Neural cell (in vitro differentiated cells): Measurements from ENCODE around the gene ZDHHC7.

Experiments used
- EP300 ChIP-seq: fragments of 450-650 bp; conservative IDR thresholded peaks from 2 replicates; pipeline ENCODE4 v1.6.1; 2014; ENCODE audit warnings: antibody characterized with exemption, mild to moderate bottlenecking, moderate library complexity; ENCODE audit not compliant: poor library complexity, severe bottlenecking
- EZH2 ChIP-seq: fragments of 200-600, 300-800 bp; shearing (Covaris generic), sonication (generic); IDR thresholded peaks from 2 replicates; pipeline ENCODE4 v1.6.1; 2014; ENCODE audit warnings: antibody characterized with exemption, low read length, borderline replicate concordance, mild to moderate bottlenecking; ENCODE audit not compliant: insufficient read depth, poor library complexity, severe bottlenecking
- MXI1 ChIP-seq: fragments of 450-650 bp; conservative IDR thresholded peaks from 2 replicates; pipeline ENCODE4 v1.6.1; 2014; ENCODE audit warnings: antibody characterized with exemption, mild to moderate bottlenecking; ENCODE audit not compliant: poor library complexity, severe bottlenecking
- POLR2AphosphoS5 ChIP-seq: IDR thresholded peaks from 2 replicates; pipeline ENCODE4 v1.6.1; 2012
- RAD21 ChIP-seq: fragments of 450-650 bp; conservative IDR thresholded peaks from 2 replicates; pipeline ENCODE4 v1.6.1; 2014; ENCODE audit warnings: antibody characterized with exemption, mild to moderate bottlenecking, moderate library complexity
- SMC3 ChIP-seq: fragments of 450-650 bp; conservative IDR thresholded peaks from 2 replicates; pipeline ENCODE4 v1.6.1; 2014; ENCODE audit warnings: antibody characterized with exemption, mild to moderate bottlenecking, moderate library complexity; ENCODE audit not compliant: poor library complexity
- TAF1 ChIP-seq: IDR thresholded peaks from 2 replicates; pipeline ENCODE4 v1.6.1; 2012; ENCODE audit warnings: low read depth
- TF ChIP-seq, protein P1 (sequence below): fragments of 450-650 bp; IDR thresholded peaks from 2 replicates; pipeline ENCODE4 v1.5.1; 2014; ENCODE audit warnings: antibody characterized with exemption, mild to moderate bottlenecking, moderate library complexity; ENCODE audit not compliant: poor library complexity, severe bottlenecking
- TF ChIP-seq, protein P2 (sequence below): IDR thresholded peaks from 2 replicates; pipeline ENCODE4 v1.6.1; 2012; ENCODE audit warnings: borderline replicate concordance

DNA sequence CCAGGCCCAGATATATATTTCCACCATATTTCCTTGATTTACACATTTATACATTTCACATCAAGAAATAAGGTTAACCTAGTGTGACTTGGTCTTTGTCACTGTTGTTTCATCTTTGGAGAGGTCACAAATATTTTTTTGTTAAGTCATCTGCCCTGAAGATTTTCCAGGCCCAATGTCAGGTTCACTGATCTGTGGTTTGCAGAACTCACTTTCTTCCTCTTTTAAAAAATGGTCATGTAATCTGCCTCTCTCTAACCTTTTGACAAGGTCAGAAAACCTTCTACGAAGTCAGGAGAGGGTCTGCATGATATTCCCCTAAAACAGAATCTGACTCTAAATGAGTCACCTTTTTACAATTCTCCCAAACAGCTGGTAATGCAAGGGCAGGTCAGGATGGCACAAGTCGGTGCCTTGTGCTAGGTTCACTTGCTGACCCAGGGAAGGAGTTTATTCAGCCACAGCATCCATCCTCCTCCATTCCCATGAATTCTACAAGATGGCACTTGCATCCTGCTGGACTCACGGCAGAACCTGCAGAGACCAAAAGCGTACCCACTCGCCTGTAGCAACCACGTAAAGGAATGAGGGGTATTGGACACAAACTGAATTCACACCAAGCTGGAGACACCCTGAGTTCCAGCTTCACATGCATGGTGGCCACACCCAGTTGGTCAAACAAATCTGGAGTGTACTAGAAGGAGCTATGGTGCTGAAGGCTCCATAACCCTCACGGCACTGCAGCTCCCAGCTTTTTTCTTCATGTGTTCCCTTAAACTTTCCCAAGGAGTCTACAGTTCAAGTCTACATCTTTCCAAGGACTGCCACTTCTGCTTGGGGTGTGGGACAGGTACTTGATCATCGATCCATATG lies 14.7 kb upstream of the ZDHHC7 start:
- TF ChIP-seq, protein P1, sequence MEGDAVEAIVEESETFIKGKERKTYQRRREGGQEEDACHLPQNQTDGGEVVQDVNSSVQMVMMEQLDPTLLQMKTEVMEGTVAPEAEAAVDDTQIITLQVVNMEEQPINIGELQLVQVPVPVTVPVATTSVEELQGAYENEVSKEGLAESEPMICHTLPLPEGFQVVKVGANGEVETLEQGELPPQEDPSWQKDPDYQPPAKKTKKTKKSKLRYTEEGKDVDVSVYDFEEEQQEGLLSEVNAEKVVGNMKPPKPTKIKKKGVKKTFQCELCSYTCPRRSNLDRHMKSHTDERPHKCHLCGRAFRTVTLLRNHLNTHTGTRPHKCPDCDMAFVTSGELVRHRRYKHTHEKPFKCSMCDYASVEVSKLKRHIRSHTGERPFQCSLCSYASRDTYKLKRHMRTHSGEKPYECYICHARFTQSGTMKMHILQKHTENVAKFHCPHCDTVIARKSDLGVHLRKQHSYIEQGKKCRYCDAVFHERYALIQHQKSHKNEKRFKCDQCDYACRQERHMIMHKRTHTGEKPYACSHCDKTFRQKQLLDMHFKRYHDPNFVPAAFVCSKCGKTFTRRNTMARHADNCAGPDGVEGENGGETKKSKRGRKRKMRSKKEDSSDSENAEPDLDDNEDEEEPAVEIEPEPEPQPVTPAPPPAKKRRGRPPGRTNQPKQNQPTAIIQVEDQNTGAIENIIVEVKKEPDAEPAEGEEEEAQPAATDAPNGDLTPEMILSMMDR: no peak
- TF ChIP-seq POLR2AphosphoS5: no peak
- TF ChIP-seq EP300: no peak
- no peak for TF ChIP-seq MXI1
- TF ChIP-seq, protein P2, sequence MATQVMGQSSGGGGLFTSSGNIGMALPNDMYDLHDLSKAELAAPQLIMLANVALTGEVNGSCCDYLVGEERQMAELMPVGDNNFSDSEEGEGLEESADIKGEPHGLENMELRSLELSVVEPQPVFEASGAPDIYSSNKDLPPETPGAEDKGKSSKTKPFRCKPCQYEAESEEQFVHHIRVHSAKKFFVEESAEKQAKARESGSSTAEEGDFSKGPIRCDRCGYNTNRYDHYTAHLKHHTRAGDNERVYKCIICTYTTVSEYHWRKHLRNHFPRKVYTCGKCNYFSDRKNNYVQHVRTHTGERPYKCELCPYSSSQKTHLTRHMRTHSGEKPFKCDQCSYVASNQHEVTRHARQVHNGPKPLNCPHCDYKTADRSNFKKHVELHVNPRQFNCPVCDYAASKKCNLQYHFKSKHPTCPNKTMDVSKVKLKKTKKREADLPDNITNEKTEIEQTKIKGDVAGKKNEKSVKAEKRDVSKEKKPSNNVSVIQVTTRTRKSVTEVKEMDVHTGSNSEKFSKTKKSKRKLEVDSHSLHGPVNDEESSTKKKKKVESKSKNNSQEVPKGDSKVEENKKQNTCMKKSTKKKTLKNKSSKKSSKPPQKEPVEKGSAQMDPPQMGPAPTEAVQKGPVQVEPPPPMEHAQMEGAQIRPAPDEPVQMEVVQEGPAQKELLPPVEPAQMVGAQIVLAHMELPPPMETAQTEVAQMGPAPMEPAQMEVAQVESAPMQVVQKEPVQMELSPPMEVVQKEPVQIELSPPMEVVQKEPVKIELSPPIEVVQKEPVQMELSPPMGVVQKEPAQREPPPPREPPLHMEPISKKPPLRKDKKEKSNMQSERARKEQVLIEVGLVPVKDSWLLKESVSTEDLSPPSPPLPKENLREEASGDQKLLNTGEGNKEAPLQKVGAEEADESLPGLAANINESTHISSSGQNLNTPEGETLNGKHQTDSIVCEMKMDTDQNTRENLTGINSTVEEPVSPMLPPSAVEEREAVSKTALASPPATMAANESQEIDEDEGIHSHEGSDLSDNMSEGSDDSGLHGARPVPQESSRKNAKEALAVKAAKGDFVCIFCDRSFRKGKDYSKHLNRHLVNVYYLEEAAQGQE: no peak
- TF ChIP-seq TAF1: no peak
- TF ChIP-seq EZH2: no peak
- no peak for TF ChIP-seq RAD21
- no peak for TF ChIP-seq SMC3
